Measurements from ENCODE around the gene GID8.

DNA sequence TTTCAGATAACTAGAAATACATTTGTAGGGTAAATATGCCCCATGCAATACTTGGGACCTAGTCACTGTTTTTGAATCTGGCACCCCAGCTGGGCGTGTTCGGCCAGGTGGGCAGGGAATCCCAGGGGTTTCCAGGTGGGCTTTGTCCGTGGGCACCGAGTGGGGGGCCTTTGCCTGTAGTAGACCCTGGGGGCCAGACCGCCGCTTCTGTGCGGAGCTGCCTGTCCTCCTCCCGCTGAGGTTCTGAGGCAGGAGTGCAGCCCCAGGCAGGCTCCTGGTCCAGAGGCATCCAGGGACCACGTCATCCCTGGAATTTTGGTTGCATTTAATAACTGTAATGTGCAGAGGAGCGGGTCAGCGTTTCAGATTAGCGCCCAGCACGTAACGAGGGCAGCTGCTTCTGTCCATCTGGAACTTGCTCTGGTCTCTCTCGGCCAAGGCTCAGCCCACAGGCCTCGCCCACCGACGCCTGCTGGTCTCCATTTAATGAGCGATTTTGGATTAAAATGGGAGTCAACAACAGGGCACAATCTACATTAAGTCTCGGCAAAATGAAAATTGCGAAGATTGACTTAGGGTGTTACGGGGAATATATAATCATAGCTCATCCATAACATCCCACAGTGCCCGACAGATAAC lies 56.0 kb downstream of the GID8 start:
- TF ChIP-seq, protein P1, sequence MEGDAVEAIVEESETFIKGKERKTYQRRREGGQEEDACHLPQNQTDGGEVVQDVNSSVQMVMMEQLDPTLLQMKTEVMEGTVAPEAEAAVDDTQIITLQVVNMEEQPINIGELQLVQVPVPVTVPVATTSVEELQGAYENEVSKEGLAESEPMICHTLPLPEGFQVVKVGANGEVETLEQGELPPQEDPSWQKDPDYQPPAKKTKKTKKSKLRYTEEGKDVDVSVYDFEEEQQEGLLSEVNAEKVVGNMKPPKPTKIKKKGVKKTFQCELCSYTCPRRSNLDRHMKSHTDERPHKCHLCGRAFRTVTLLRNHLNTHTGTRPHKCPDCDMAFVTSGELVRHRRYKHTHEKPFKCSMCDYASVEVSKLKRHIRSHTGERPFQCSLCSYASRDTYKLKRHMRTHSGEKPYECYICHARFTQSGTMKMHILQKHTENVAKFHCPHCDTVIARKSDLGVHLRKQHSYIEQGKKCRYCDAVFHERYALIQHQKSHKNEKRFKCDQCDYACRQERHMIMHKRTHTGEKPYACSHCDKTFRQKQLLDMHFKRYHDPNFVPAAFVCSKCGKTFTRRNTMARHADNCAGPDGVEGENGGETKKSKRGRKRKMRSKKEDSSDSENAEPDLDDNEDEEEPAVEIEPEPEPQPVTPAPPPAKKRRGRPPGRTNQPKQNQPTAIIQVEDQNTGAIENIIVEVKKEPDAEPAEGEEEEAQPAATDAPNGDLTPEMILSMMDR (IDR thresholded peaks at IDR 0.05; ENCODE audit: low read depth, low read length, missing input control) = no peak
- no peak for TF ChIP-seq TAF1 (conservative IDR thresholded peaks at IDR 0.05)
- no peak for TF ChIP-seq SP1 (IDR thresholded peaks at IDR 0.05)
- TF ChIP-seq HNF4A (conservative IDR thresholded peaks at IDR 0.05) = no peak
- no peak for TF ChIP-seq RAD21 (IDR thresholded peaks at IDR 0.05)
- TF ChIP-seq JUND (IDR thresholded peaks at IDR 0.05) = no peak
- TF ChIP-seq, protein P2, sequence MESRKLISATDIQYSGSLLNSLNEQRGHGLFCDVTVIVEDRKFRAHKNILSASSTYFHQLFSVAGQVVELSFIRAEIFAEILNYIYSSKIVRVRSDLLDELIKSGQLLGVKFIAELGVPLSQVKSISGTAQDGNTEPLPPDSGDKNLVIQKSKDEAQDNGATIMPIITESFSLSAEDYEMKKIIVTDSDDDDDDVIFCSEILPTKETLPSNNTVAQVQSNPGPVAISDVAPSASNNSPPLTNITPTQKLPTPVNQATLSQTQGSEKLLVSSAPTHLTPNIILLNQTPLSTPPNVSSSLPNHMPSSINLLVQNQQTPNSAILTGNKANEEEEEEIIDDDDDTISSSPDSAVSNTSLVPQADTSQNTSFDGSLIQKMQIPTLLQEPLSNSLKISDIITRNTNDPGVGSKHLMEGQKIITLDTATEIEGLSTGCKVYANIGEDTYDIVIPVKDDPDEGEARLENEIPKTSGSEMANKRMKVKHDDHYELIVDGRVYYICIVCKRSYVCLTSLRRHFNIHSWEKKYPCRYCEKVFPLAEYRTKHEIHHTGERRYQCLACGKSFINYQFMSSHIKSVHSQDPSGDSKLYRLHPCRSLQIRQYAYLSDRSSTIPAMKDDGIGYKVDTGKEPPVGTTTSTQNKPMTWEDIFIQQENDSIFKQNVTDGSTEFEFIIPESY (IDR thresholded peaks at IDR 0.05) = no peak
- TF ChIP-seq YY1 (IDR thresholded peaks at IDR 0.05) = no peak
- no peak for TF ChIP-seq FOXA1 (IDR thresholded peaks at IDR 0.05)
- TF ChIP-seq, protein P3, sequence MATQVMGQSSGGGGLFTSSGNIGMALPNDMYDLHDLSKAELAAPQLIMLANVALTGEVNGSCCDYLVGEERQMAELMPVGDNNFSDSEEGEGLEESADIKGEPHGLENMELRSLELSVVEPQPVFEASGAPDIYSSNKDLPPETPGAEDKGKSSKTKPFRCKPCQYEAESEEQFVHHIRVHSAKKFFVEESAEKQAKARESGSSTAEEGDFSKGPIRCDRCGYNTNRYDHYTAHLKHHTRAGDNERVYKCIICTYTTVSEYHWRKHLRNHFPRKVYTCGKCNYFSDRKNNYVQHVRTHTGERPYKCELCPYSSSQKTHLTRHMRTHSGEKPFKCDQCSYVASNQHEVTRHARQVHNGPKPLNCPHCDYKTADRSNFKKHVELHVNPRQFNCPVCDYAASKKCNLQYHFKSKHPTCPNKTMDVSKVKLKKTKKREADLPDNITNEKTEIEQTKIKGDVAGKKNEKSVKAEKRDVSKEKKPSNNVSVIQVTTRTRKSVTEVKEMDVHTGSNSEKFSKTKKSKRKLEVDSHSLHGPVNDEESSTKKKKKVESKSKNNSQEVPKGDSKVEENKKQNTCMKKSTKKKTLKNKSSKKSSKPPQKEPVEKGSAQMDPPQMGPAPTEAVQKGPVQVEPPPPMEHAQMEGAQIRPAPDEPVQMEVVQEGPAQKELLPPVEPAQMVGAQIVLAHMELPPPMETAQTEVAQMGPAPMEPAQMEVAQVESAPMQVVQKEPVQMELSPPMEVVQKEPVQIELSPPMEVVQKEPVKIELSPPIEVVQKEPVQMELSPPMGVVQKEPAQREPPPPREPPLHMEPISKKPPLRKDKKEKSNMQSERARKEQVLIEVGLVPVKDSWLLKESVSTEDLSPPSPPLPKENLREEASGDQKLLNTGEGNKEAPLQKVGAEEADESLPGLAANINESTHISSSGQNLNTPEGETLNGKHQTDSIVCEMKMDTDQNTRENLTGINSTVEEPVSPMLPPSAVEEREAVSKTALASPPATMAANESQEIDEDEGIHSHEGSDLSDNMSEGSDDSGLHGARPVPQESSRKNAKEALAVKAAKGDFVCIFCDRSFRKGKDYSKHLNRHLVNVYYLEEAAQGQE (IDR thresholded peaks at IDR 0.05) = no peak

Measured in liver (tissue), 3 donors.